HTERT RPE-1 (cell line): Measurements from ENCODE around the gene MACROD2.

Source experiments
- in situ Hi-C: fragments of 300-500 bp; cut with MboI; formaldehyde crosslinking; loops from 4 replicates; pipeline ENCODE4 v1.14.3; 2020; ENCODE audit warnings: low sequenced_read_pairs

Gene MACROD2

GRCh38 chr20:15584507-15584906 lies 1589.2 kb downstream of the MACROD2 start:
- in situ Hi-C loops: no loop called here

- in situ Hi-C loops: no loop called here
These were observed 1597.8 kb downstream of the MACROD2 start for GRCh38 chr20:15593081-15593480.

GRCh38 chr20:15594158-15594695 lies 1598.9 kb downstream of the MACROD2 start:
- in situ Hi-C loops: no loop called here

- in situ Hi-C loops: no loop called here
These were observed 1601.0 kb downstream of the MACROD2 start for GRCh38 chr20:15596220-15596890.

- in situ Hi-C loops: no loop called here
These were observed 1602.0 kb downstream of the MACROD2 start for GRCh38 chr20:15597306-15597705.

GRCh38 chr20:15599961-15600360 lies 1604.6 kb downstream of the MACROD2 start:
- in situ Hi-C loops: no loop called here

GRCh38 chr20:15600565-15600964 lies 1605.2 kb downstream of the MACROD2 start:
- in situ Hi-C loops: no loop called here

GRCh38 chr20:15603506-15603905 lies 1608.2 kb downstream of the MACROD2 start:
- in situ Hi-C loops: no loop called here

- in situ Hi-C loops: no loop called here
These were observed 1608.9 kb downstream of the MACROD2 start for GRCh38 chr20:15603978-15604805.

GRCh38 chr20:15609921-15610320 lies 1614.6 kb downstream of the MACROD2 start:
- in situ Hi-C loops: no loop called here

GRCh38 chr20:15610787-15611186 lies 1615.5 kb downstream of the MACROD2 start:
- in situ Hi-C loops: no loop called here

- in situ Hi-C loops: no loop called here
These were observed 1616.2 kb downstream of the MACROD2 start for GRCh38 chr20:15611541-15611940.

GRCh38 chr20:15612198-15612597 lies 1616.9 kb downstream of the MACROD2 start:
- in situ Hi-C loops: no loop called here

GRCh38 chr20:15612769-15613168 lies 1617.5 kb downstream of the MACROD2 start:
- in situ Hi-C loops: no loop called here

- in situ Hi-C loops: no loop called here
These were observed 1618.2 kb downstream of the MACROD2 start for GRCh38 chr20:15613530-15613929.

GRCh38 chr20:15616626-15617025 lies 1621.3 kb downstream of the MACROD2 start:
- in situ Hi-C loops: no loop called here

- in situ Hi-C loops: no loop called here
These were observed 1622.8 kb downstream of the MACROD2 start for GRCh38 chr20:15618110-15618509.

GRCh38 chr20:15618912-15619311 lies 1623.6 kb downstream of the MACROD2 start:
- in situ Hi-C loops: no loop called here

GRCh38 chr20:15619341-15619740 lies 1624.0 kb downstream of the MACROD2 start:
- in situ Hi-C loops: no loop called here

- in situ Hi-C loops: no loop called here
These were observed 1624.5 kb downstream of the MACROD2 start for GRCh38 chr20:15619816-15620215.

- in situ Hi-C loops: no loop called here
These were observed 1627.1 kb downstream of the MACROD2 start for GRCh38 chr20:15622368-15622767.

- in situ Hi-C loops: no loop called here
These were observed 1627.9 kb downstream of the MACROD2 start for GRCh38 chr20:15623215-15623614.
